ENCODE results near the gene FASTKD3. TPM values are rescaled to one million over a fixed set of nuclear protein-coding genes. Genes with fewer than 3 reads are reported as not detected.
A peak's percentile ranks its signal among the peaks of the same experiment; 100 is the strongest.

The FASTKD3 gene
- total RNA-seq, 1 donor from 2014 or later: 8.4 TPM

DNA sequence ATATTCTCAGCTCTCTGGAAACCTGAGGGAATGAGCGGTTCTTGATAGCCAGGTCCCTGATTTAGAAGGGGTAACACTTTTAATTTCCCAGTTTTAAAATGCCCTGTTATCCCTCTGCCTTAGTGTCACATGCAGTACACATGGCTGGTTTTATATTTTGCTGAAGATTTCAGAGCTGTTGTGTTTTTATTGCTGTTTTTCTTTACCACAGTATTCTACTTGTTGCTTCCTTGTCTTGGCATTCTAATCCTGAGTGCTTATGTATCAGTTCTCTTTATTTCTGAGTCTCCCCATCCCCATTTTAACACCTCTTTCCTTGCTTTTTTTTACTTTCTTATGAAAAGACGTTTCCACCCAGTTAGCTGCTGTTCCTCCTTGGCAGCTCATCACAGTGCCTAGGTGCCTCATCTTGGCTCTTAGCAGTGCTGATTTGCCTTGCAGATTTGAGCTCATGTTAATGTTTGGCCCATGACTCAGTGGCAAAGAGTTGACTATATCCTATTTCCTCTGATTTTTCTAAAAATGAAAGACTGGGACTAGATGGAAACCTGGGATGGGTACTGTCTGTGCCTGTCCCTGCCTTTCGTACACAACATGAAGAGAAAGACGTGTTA, 3.8 kb upstream of the FASTKD3 start:
- DNase-seq (ENCODE audit: low read depth): no peak
- H3K4me3 ChIP-seq (ENCODE audit: low read depth, low read length): peak overlapping the region; percentile 5
- TF ChIP-seq CTCF (conservative IDR thresholded peaks at IDR 0.05; ENCODE audit: low read depth, low read length): no peak

- peak overlapping the region; percentile 87 for H3K4me3 ChIP-seq (ENCODE audit: low read depth, low read length)
- no peak for DNase-seq (ENCODE audit: low read depth)
- TF ChIP-seq CTCF (conservative IDR thresholded peaks at IDR 0.05; ENCODE audit: low read depth, low read length): peak; percentile 10
Measured at GRCh38 chr5:7871653-7872052, 2.8 kb upstream of the FASTKD3 start.

- no peak for TF ChIP-seq CTCF (conservative IDR thresholded peaks at IDR 0.05; ENCODE audit: low read depth, low read length)
- DNase-seq (ENCODE audit: low read depth): no peak
- H3K4me3 ChIP-seq (ENCODE audit: low read depth, low read length): peak overlapping the region; percentile 87
Measured at GRCh38 chr5:7869474-7870136, 774 bp upstream of the FASTKD3 start.

- no peak for TF ChIP-seq CTCF (conservative IDR thresholded peaks at IDR 0.05; ENCODE audit: low read depth, low read length)
- DNase-seq (ENCODE audit: low read depth): no peak
- peak overlapping the region; percentile 87 for H3K4me3 ChIP-seq (ENCODE audit: low read depth, low read length)
Measured at GRCh38 chr5:7868427-7868772, 431 bp downstream of the FASTKD3 start.

GRCh38 chr5:7867260-7867659, 1.6 kb downstream of the FASTKD3 start:
- TF ChIP-seq CTCF (conservative IDR thresholded peaks at IDR 0.05; ENCODE audit: low read depth, low read length): no peak
- DNase-seq (ENCODE audit: low read depth): no peak
- peak overlapping the region; percentile 87 for H3K4me3 ChIP-seq (ENCODE audit: low read depth, low read length)

GRCh38 chr5:7866196-7866595, 2.6 kb downstream of the FASTKD3 start:
- TF ChIP-seq CTCF (conservative IDR thresholded peaks at IDR 0.05; ENCODE audit: low read depth, low read length): no peak
- no peak for DNase-seq (ENCODE audit: low read depth)
- no peak overlapping the region for H3K4me3 ChIP-seq (ENCODE audit: low read depth, low read length)

All from epithelial cell of proximal tubule (primary cell).